NCI-H146 treated with DMSO at 0.1 percent for 48 hours (cell line): ENCODE data around the gene SDK1.
"Not testable (repeated sequence)": the region's sequence is repeated elsewhere in the genome, so short reads cannot be mapped to it uniquely, and the experiment has no call there.

Experiments used
- DNase-seq: peaks from one replicate; lab custom pipeline; 2025; ENCODE audit not compliant: unreplicated experiment; lab: John Stamatoyannopoulos, UW

The SDK1 gene

GRCh38 chr7:4245135-4245865 is 944.2 kb downstream of the SDK1 start:
- no peak for DNase-seq

DNA sequence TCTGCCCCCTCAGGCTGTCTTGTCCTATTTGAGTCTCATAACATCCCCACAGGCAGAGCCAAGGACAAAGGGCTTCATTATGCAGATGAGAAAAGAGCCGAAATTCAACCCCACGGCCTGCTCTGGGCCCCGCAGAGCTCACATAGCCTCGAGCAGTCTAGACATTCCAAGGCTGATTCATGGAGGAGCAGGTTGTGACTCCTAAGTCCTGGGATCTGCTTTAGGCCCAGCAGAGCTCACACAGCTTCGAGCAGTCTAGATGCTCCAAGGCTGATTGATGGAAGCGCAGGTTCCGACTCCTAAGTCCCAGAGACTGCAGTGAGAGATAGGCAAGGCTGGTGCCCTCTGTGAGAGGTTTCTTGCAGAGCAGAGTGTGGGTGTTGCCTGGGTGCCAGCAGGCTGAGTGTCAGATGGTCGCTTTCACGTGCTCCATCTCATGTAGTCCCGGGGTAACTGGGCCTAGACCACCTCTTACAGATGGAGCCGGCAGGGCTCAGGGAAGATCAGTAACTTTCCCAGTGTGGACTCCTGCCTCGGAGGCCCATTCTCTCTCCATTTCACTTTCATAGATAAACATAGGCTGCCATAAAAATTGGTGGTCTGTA is 944.9 kb downstream of the SDK1 start:
- DNase-seq = no peak

DNA sequence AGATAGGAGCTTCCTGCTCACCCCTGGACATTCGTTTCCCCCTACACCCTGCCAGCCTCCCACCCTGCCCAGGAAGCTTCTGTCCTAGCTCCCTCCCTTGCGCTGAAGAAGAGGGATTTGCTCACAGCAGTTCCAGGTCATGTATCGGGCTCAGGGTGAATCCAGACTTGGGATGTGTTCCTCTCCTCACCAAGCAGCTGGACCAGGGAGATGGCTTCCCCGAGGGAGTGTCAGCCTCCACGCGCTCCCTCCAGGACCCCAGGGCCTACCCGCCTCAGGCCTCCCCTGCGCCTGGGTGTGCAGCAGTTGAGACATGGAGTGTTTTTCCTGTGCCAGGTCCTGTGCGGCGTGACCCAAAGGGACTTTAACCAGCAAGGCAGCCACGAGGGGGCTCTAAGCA is 945.5 kb downstream of the SDK1 start:
- DNase-seq = no peak

GRCh38 chr7:4247106-4247876 is 946.2 kb downstream of the SDK1 start:
- peak; percentile 28 for DNase-seq

- no peak for DNase-seq
Observed at GRCh38 chr7:4248295-4248694, 947.2 kb downstream of the SDK1 start.

DNA sequence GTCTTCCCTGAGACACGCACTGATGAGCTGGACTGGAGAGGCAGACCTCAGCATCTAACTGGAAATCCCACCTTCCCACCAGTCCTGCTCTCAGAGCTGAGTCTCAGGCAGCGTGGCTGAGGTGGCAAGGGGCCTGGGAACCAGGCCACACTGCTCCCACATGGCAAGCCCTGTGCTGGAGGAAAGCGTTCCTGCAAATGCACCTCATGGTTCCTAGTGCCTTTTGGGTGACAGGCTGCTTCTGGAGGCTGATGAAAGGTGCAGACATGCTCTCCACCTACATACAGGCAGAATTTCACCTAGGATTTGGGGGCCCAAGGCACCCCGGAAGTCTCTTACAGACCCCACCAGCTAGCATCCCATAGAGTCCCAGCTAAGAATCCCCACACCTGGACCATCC is 948.2 kb downstream of the SDK1 start:
- DNase-seq = no peak

DNA sequence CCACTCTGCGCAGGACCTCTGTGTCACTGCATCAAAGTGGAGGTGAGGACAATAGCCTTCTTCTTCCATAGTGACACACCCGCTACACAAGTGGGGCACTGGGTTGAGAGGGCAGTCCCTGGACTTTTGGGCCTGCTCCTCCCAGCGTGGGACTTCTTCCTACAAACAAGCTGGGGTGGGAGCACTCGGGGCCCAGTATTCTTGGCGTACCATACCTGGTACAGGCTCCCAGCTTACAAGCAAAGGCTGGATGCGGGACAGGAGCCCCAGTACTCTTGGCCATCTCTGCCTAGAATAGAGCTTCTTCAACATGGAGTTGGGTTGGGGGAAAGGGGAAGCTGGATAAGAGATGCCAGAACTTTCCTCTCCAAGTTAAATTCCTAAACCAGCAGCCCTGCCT is 954.3 kb downstream of the SDK1 start:
- DNase-seq = no peak

- no peak for DNase-seq
Observed at GRCh38 chr7:4256286-4256685, 955.2 kb downstream of the SDK1 start.

DNA sequence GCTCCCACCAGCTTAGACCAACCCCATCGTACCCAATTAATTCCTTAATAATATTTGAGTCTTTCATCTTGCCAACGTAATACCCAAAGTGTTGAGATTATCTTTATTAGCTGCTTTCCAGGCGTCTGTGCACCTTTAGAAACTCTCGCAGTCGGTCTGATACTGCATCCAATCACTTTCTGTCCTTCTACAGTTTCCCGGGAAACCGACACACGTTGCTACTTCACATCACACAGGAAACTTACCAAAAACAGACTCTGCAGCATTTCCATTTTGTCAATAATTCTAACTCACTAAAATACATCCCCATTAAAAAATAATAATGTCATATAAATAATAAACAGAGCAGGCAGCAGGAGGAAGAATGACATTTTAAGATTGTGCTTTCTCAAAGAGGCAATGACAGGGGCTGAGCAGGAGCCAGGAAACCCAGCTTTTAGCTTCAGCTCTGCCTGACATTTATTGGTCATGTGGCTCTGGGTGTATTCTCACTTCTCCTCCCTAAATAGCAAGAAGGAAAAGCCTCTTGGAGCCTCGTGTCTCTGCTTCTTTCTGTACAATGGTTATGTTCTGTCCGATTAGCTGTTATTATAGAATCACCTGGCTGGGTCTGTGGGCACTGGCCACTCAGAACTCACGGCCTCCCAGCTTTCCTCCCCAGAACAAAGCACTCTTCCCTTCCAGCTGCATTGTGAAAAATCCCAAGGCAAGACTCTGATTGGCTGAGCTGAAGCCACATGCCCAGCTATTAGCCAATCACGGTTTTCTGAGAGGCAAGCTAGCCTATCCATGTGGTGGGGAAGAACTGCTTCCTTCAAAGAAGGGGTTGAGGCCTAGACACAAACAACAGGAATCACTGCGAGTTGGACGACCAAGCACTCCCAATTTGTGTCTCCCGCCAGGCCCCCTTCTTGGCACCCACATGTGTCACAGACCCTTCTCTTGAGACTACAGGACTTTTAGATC is 956.4 kb downstream of the SDK1 start:
- DNase-seq = no peak

DNA sequence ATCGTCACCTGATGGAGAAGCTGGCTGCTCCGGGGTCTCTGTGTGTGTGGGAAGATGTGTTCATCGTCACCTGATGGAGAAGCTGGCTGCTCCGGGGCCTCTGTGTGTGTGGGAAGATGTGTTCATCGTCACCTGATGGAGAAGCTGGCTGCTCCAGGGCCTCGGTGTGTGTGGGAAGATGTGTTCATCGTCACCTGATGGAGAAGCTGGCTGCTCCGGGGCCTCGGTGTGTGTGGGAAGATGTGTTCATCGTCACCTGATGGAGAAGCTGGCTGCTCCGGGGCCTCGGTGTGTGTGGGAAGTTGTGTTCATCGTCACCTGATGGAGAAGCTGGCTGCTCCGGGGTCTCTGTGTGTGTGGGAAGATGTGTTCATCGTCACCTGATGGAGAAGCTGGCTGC is 959.1 kb downstream of the SDK1 start:
- DNase-seq = not testable (repeated sequence)

DNA sequence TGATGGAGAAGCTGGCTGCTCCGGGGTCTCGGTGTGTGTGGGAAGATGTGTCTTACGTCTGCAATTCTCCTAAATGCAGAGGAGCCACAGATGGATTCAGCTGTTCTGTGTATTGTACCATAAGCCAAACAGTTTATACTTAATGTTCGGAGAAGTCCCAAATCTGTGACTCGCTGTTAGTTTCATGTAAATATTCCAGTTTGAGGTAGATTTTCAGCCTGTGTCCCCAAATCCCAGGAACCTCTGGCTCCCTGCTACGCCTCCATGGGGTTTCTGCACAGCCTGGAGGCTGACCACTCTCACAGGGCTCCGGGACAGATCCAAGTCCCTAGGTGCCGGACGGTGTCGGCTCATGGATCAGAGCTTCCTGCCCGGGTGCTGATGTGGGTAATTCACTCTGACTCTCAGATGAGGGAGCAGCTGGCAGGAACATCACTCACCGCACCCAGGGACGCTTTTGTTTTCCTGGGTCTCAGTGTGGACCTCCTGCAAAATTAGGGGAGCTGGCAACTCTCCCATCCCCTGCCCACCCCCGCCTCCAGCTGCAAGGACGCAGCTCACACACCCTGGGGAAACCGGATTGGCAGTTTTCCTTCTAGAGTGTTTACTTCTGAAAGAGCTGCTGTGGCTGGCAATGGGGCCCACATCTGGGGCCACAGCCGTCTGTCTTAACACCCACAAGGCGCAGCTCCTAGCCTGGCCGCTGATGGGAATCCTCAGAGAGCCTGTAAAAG is 960.0 kb downstream of the SDK1 start:
- no peak for DNase-seq

- no peak for DNase-seq
Observed at GRCh38 chr7:4261601-4261960, 960.5 kb downstream of the SDK1 start.

DNA sequence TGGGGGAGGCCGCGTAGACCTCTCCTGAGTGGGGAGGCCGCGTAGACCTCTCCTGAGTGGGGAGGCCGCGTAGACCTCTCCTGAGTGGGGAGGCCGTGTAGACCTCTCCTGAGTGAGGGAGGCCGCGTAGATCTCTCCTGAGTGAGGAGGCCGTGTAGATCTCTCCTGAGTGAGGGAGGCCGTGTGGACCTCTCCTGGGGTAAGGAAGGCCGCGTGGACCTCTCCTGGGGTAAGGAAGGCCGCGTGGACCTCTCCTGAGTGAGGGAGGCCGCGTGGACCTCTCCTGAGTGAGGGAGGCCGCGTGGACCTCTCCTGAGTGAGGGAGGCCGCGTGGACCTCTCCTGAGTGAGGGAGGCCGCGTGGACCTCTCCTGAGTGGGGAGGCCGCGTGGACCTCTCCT is 963.2 kb downstream of the SDK1 start:
- not testable (repeated sequence) for DNase-seq

- DNase-seq = no peak
Observed at GRCh38 chr7:4265066-4265465, 964.0 kb downstream of the SDK1 start.

DNA sequence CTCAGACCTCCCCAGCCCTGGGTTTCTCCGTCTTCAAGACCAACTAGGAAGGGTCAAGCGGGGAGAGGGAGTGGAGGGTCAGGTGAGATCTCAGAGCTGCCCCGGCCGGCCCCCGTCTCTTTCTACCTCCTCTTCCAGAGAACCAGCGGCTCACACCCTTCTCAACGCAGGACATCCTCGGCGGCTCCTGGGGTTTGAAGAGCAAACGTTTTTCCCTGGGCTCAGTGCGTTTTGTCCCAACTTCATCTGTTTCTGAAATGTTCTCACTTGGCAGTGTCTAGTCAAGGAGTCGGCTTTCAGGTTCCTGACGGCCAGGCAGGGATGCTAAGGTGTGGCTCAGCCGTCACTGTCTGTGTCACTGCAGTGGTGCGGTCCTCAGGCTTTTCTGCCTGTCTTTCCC is 964.6 kb downstream of the SDK1 start:
- DNase-seq = no peak

- DNase-seq = no peak
Observed at GRCh38 chr7:4266270-4267040, 965.4 kb downstream of the SDK1 start.

- DNase-seq = no peak
Observed at GRCh38 chr7:4267341-4268039, 966.4 kb downstream of the SDK1 start.

- no peak for DNase-seq
Observed at GRCh38 chr7:4268040-4268965, 967.3 kb downstream of the SDK1 start.
